Panc1 (cell line): Measurements from ENCODE around the gene DYRK1A.

Experiments
- POLR2AphosphoS5 ChIP-seq: IDR thresholded peaks from 2 replicates; pipeline ENCODE4 v1.6.1; 2012; ENCODE audit warnings: mild to moderate bottlenecking, low read depth, low read length, moderate library complexity
- SIN3A ChIP-seq: IDR thresholded peaks from 2 replicates; pipeline ENCODE4 v1.6.1; 2012; ENCODE audit warnings: low read depth, mild to moderate bottlenecking, low read length, moderate library complexity, borderline replicate concordance; ENCODE audit not compliant: insufficient read depth
- TF ChIP-seq, protein P1 (sequence below): fragments of 450-650 bp; IDR thresholded peaks from 2 replicates; pipeline ENCODE4 v1.5.1; 2017; ENCODE audit warnings: mild to moderate bottlenecking

- TF ChIP-seq POLR2AphosphoS5 (no peak), SIN3A (no peak)
- TF ChIP-seq, protein P1, sequence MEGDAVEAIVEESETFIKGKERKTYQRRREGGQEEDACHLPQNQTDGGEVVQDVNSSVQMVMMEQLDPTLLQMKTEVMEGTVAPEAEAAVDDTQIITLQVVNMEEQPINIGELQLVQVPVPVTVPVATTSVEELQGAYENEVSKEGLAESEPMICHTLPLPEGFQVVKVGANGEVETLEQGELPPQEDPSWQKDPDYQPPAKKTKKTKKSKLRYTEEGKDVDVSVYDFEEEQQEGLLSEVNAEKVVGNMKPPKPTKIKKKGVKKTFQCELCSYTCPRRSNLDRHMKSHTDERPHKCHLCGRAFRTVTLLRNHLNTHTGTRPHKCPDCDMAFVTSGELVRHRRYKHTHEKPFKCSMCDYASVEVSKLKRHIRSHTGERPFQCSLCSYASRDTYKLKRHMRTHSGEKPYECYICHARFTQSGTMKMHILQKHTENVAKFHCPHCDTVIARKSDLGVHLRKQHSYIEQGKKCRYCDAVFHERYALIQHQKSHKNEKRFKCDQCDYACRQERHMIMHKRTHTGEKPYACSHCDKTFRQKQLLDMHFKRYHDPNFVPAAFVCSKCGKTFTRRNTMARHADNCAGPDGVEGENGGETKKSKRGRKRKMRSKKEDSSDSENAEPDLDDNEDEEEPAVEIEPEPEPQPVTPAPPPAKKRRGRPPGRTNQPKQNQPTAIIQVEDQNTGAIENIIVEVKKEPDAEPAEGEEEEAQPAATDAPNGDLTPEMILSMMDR, result no peak
Measured at GRCh38 chr21:37348664-37349063, 17.9 kb upstream of the DYRK1A start.
